ENCODE results near the gene IL1RL1.

Gene IL1RL1

DNA sequence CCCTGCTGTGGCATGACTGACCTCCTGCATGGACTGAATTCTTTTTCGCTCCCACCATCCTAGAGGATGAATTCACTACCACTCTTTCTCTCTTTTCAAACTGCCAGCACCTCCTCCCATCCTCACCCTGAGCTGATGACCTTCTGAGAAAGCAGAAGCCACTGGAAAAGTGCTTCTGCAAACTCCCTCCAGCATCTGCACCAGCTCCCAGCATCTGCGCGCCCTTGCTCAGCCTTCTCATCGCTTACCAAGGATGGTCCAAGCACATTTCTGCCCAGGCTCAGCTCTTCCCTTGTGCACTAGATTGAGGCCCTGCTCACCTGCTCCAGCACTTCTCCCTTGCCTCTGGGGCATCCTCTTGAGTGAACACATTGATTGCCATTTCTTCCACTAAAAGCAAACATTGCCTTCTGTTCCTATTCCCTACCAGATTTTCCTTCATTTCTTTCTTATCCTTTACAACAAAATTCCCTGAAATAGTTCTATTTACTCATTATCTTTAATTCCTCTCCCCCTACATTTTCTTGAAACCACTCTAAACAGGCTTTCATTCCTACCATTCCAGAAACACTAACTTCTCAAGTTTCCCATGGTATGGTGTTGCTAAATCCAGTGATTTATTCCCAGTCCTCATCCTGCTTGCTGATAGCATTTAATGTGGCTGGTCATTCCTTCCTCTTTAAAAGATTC is 42.7 kb upstream of the IL1RL1 start:
- DNase-seq: no peak
- H3K9me3 Mint-ChIP-seq: no peaks in the 10 kb centered on the region
- H3K36me3 Mint-ChIP-seq (ENCODE audit: low read depth): no peaks in the 10 kb centered on the region
- no peak for TF ChIP-seq CTCF (IDR thresholded peaks at IDR 0.05)
- no peak overlapping the region for H3K27ac Mint-ChIP-seq
- peaks cover 6% of the 10 kb centered on the region for H3K4me1 Mint-ChIP-seq
- H3K27me3 Mint-ChIP-seq (ENCODE audit: low read depth, poor library complexity): peaks cover 25% of the 10 kb centered on the region
- no peak overlapping the region for H3K4me3 Mint-ChIP-seq

DNA sequence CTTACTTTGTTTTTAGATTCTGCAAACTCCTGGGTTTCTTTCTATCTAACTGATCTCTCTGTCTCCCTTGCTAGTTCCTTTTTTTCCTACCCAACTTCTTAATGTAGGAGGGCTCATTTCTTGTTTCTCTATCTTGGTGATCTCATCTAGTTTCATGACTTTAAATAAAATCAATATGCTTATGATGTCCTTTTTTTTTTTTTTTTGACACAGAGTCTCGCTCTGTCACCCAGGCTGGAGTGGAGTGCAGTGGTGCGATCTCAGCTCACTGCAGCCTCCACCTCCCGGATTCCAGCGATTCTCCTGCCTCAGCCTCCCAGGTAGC is 42.2 kb upstream of the IL1RL1 start:
- no peaks in the 10 kb centered on the region for H3K36me3 Mint-ChIP-seq (ENCODE audit: low read depth)
- DNase-seq: no peak

DNA sequence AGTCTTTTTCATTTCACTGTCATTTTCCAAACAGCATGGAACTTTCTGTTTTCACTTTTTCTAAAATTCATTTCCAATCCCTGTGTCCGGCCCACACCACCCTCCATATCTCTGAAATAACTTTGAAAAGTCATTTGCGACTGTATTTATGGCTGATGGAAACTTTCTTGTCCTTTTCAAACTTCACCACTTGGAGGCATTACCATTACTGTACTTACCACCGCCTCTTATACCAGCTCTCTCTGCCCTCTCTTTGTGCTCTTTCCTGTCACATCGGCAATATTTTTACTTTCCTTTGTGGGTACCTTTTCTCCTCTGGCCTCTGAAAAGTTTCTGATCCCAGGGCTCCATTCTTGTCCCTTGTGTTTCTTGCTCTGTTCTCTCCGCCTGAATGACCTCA is 39.5 kb upstream of the IL1RL1 start:
- H3K36me3 Mint-ChIP-seq (ENCODE audit: low read depth): no peaks in the 10 kb centered on the region
- H3K27ac Mint-ChIP-seq: no peak overlapping the region
- no peak overlapping the region for H3K4me3 Mint-ChIP-seq
- H3K9me3 Mint-ChIP-seq: peaks cover 5% of the 10 kb centered on the region
- no peak for TF ChIP-seq CTCF (IDR thresholded peaks at IDR 0.05)
- DNase-seq: no peak
- peaks cover 25% of the 10 kb centered on the region for H3K27me3 Mint-ChIP-seq (ENCODE audit: low read depth, poor library complexity)
- peaks cover 6% of the 10 kb centered on the region for H3K4me1 Mint-ChIP-seq

More for the DNA sequence above, 42.2 kb upstream of the IL1RL1 start:
- TF ChIP-seq CTCF (IDR thresholded peaks at IDR 0.05): no peak
- peaks cover 6% of the 10 kb centered on the region for H3K4me1 Mint-ChIP-seq
- H3K4me3 Mint-ChIP-seq: no peak overlapping the region
- no peaks in the 10 kb centered on the region for H3K9me3 Mint-ChIP-seq
- peaks cover 25% of the 10 kb centered on the region for H3K27me3 Mint-ChIP-seq (ENCODE audit: low read depth, poor library complexity)
- H3K27ac Mint-ChIP-seq: no peak overlapping the region

DNA sequence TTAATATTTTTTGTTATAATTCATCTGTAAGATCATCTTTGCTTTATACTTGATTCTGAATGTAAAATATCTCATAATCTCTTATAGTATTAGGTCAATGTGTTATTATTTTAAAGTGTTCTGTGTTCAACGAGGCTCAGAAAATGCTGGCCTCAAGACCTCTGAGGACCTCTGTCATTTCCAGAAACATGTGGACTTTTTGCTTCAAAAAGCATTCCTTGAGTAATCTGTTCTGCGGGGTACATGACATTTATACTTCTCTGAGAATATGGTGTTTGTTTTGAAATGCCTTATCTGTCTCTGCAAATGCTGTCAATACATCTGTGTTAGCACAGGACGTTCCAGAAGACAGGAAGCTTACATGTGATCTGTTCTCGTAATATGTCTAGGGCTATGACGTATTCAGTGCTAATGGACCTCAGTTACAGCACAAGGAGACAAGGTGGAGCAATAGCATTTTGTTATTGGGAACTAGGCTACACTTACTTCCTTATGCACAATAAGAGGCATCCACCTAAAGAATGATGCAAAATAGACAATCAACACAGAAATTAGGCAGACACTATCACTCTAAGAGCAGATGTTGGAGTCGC is 37.6 kb upstream of the IL1RL1 start:
- no peak for TF ChIP-seq CTCF (IDR thresholded peaks at IDR 0.05)
- Mint-ChIP-seq H3K4me3 (no peak overlapping the region), H3K4me1 (peaks cover 8% of the 10 kb centered on the region), H3K27ac (no peak overlapping the region), H3K36me3 (ENCODE audit: low read depth) (no peaks in the 10 kb centered on the region), H3K9me3 (peaks cover 5% of the 10 kb centered on the region), H3K27me3 (ENCODE audit: low read depth, poor library complexity) (peaks cover 25% of the 10 kb centered on the region)
- no peak for DNase-seq

DNA sequence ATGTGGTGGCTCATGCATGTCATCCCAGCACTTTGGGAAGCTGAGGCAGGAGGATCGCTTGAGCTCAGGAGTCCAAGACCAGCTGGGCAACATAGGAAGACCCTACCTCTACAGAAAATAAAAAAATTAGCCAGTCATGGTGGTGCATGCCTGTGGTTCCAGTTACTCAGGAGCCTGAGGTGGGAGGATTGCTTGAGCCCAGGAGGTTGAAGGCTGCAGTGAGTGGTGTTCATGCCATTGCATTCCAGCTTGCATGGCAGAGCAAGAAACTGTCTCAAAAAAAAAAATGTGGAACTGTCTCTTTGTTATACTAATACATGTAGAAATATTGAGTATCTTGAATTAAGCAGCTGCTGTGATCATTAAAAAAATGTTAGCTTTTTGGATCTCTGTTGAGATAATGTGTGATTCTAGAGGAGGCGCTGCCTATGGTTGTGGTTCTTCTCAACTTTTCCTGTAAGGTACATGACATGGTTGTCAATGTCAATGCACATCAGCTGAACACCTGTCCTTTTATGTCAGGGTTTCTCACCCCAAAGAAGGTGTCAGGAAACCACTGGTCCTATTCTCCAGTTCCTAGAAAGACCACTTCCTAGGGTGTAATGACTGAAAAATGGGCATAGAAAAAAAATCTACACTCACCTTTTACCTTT is 34.7 kb upstream of the IL1RL1 start:
- Mint-ChIP-seq H3K27me3 (ENCODE audit: low read depth, poor library complexity) (peaks cover 10% of the 10 kb centered on the region), H3K9me3 (peaks cover 5% of the 10 kb centered on the region), H3K36me3 (ENCODE audit: low read depth) (no peaks in the 10 kb centered on the region), H3K27ac (no peak overlapping the region), H3K4me3 (no peak overlapping the region), H3K4me1 (peaks cover 10% of the 10 kb centered on the region)
- no peak for DNase-seq
- no peak for TF ChIP-seq CTCF (IDR thresholded peaks at IDR 0.05)
